B cell (primary cell): ENCODE data around the gene SMOC1.

Experiments
- CTCF ChIP-seq: fragments of 200-600 bp; IDR thresholded peaks from one replicate; pipeline ENCODE4 v1.8.0; 2022; ENCODE audit warnings: antibody characterized with exemption, mild to moderate bottlenecking
- EZH2 ChIP-seq: IDR thresholded peaks from 2 replicates; pipeline ENCODE4 v1.6.1; 2012; ENCODE audit warnings: borderline replicate concordance, low read depth, mild to moderate bottlenecking, moderate library complexity, low read length; ENCODE audit not compliant: insufficient read depth, poor library complexity, severe bottlenecking

GRCh38 chr14:69878251-69878650, 965 bp upstream of the SMOC1 start:
- TF ChIP-seq CTCF (no peak), EZH2 (no peak)
